ENCODE data around the gene DUSP28. TPM values are rescaled to one million over a fixed set of nuclear protein-coding genes. Genes with fewer than 3 reads are reported as not detected.
A peak's percentile ranks its signal among the peaks of the same experiment; 100 is the strongest.

DUSP28 gene
- total RNA-seq, 2 experiments from 2014 or later: 10.0 to 10.1 TPM

GRCh38 chr2:240567872-240568677 is 7.9 kb downstream of the DUSP28 start, which contains the start of gene RNPEPL1:
Gene RNPEPL1, plus strand, starts transcription at chr2:240568484. Its CDS starts 103 bp downstream, at chr2:240568587.
- Mint-ChIP-seq H3K4me1 (peaks cover 63% of the 10 kb centered on the region), H3K9me3 (ENCODE audit: low read depth) (no peaks in the 10 kb centered on the region), H3K27ac (peak within 1 kb of the TSS; percentile 87), H3K4me3 (peak within 1 kb of the TSS; percentile 91), H3K27me3 (no peaks in the 10 kb centered on the region), H3K36me3 (peaks cover 25% of the 10 kb centered on the region)
- ATAC-seq (peak; percentile 29), DNase-seq (peak; percentile 74)
- CTCF ChIA-PET: interaction anchor here (2.0 to 8.2 kb wide), 5 partner anchors 12 to 54 kb away, joined by 9 to 99 read pairs (median 37); partner anchors contain the start of gene CAPN10

DNA sequence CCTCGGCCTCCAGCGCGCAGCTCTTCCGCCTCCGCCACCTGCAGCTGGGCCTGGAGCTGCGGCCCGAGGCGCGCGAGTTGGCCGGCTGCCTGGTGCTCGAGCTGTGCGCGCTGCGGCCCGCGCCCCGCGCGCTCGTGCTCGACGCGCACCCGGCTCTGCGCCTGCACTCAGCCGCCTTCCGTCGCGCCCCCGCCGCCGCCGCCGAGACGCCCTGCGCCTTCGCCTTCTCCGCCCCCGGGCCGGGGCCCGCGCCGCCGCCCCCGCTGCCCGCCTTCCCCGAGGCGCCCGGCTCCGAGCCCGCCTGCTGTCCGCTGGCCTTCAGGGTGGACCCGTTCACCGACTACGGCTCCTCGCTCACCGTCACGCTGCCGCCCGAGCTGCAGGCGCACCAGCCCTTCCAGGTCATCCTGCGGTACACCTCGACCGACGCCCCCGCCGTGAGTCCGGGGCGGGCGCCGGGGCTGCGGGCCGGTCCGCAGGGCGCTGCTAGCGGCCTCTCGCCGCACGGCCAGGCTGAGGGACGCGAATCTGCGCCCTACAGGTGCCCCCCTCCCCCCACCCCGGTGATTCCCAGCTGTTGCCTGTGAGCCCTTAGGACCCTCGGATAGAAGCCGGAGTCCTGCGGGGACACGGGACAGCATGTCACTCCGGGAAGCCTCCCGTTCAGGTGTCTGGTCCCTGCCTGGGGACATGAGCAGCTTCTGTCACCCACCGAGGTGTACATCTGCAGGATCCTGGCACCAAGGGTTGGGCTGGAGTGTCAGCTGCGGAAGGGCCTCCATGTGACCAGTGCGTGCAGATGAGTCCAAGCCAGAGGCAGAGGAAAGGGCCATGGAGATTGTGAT is 8.7 kb downstream of the DUSP28 start:
- H3K36me3 Mint-ChIP-seq: peaks cover 17% of the 10 kb centered on the region
- DNase-seq: peak; percentile 58
- ATAC-seq: peak; percentile 3
- H3K27ac Mint-ChIP-seq: peak overlapping the region; percentile 84
- peak overlapping the region; percentile 90 for H3K4me3 Mint-ChIP-seq
- peaks cover 55% of the 10 kb centered on the region for H3K4me1 Mint-ChIP-seq
- no peaks in the 10 kb centered on the region for H3K9me3 Mint-ChIP-seq (ENCODE audit: low read depth)
- CTCF ChIA-PET: interaction anchor here (2.0 to 8.2 kb wide), 2 partner anchors 11 to 18 kb away, joined by 9 to 99 read pairs; partner anchors contain the start of gene CAPN10
- H3K27me3 Mint-ChIP-seq: no peaks in the 10 kb centered on the region

DNA sequence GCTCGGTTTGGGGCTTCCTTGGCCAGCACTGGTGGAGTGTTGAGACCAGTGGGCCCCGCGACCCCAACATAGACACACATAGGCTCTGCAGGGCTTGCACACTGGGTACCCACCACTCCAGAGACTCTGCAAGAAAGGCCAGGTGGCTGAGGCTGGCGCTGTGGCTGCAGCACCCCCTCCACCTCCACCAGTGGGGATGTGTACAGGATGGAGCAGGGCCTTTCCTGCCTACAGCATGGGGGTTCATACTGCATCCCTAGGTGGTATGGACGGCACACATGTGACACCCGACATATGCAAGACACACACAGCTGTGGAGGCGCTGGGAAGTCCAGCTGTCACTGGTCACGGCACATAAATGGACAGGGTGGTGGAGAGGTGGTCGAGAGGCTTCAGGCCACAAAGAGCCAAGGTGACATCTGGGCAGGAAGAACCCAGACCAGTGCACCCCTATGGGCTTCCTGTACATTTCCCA is 9.4 kb downstream of the DUSP28 start:
- CTCF ChIA-PET: interaction anchor here (2.0 to 8.2 kb wide), 2 partner anchors 10 to 17 kb away, joined by 9 to 99 read pairs; partner anchors contain the start of gene CAPN10
- no peak for DNase-seq
- Mint-ChIP-seq H3K4me3 (peak overlapping the region; percentile 90), H3K27ac (peak overlapping the region; percentile 72), H3K27me3 (no peaks in the 10 kb centered on the region), H3K36me3 (peaks cover 11% of the 10 kb centered on the region), H3K9me3 (ENCODE audit: low read depth) (no peaks in the 10 kb centered on the region), H3K4me1 (peaks cover 48% of the 10 kb centered on the region)
- ATAC-seq: no peak

GRCh38 chr2:240569998-240570530 is 9.9 kb downstream of the DUSP28 start:
- Mint-ChIP-seq H3K4me1 (peaks cover 43% of the 10 kb centered on the region), H3K27me3 (no peaks in the 10 kb centered on the region), H3K27ac (peak overlapping the region; percentile 72), H3K9me3 (ENCODE audit: low read depth) (no peaks in the 10 kb centered on the region), H3K36me3 (peaks cover 8% of the 10 kb centered on the region), H3K4me3 (peak overlapping the region; percentile 90)
- DNase-seq: no peak
- CTCF ChIA-PET: interaction anchor here (2.0 to 8.2 kb wide), 2 partner anchors 10 to 17 kb away, joined by 9 to 99 read pairs; partner anchors contain the start of gene CAPN10
- no peak for ATAC-seq

GRCh38 chr2:240570531-240571313 is 10.6 kb downstream of the DUSP28 start:
- no peak for DNase-seq
- ATAC-seq: no peak
- Mint-ChIP-seq H3K27ac (peak overlapping the region; percentile 7), H3K9me3 (ENCODE audit: low read depth) (no peaks in the 10 kb centered on the region), H3K4me1 (peaks cover 36% of the 10 kb centered on the region), H3K4me3 (peak overlapping the region; percentile 90), H3K36me3 (peaks cover 4% of the 10 kb centered on the region), H3K27me3 (no peaks in the 10 kb centered on the region)
- CTCF ChIA-PET: interaction anchor here (1.2 to 8.2 kb wide), 3 partner anchors 9 to 57 kb away, joined by 3 to 99 read pairs (median 4); no protein-coding TSS in a partner anchor

DNA sequence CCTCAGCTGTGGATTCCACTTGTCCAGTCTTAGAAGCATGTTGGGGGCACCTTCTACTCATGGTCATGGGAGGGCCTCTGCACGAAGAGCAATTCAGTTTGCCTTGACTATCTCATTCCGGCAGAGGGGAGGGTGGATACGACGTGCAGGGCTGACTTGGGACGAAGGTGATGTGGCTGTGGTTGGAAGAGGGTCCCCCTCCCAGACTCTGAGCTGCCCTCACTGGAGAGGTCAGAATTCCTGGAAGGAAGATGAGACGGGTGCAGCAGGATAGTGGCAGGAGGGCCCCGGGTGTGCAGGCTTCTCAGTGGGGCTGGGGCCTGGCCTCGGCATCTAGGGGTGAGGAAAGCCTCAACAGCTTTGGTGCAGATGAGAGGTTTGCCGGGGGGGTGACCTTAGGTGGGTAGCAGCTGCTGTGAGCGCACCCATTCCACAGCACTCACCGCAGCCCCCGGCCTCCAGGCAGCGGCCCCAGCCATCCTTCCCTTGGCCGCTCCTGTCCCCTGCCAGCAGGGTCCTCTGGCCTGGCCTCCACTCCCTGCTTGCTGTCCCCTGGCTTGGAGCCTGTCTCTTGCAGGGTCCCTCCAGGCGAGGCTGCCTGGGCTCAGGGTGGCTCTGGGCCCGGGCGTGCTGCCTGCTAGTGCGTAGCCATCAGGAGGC is 11.3 kb downstream of the DUSP28 start:
- CTCF ChIA-PET: interaction anchor here (1.2 to 1.7 kb wide), 3 partner anchors 11 to 57 kb away, joined by 3 to 4 read pairs (median 4); partner anchors contain the start of gene CAPN10
- Mint-ChIP-seq H3K36me3 (peaks cover 7% of the 10 kb centered on the region), H3K4me1 (peaks cover 32% of the 10 kb centered on the region), H3K27ac (no peak overlapping the region), H3K27me3 (no peaks in the 10 kb centered on the region), H3K9me3 (ENCODE audit: low read depth) (no peaks in the 10 kb centered on the region), H3K4me3 (no peak overlapping the region)
- DNase-seq (no peak), ATAC-seq (no peak)

DNA sequence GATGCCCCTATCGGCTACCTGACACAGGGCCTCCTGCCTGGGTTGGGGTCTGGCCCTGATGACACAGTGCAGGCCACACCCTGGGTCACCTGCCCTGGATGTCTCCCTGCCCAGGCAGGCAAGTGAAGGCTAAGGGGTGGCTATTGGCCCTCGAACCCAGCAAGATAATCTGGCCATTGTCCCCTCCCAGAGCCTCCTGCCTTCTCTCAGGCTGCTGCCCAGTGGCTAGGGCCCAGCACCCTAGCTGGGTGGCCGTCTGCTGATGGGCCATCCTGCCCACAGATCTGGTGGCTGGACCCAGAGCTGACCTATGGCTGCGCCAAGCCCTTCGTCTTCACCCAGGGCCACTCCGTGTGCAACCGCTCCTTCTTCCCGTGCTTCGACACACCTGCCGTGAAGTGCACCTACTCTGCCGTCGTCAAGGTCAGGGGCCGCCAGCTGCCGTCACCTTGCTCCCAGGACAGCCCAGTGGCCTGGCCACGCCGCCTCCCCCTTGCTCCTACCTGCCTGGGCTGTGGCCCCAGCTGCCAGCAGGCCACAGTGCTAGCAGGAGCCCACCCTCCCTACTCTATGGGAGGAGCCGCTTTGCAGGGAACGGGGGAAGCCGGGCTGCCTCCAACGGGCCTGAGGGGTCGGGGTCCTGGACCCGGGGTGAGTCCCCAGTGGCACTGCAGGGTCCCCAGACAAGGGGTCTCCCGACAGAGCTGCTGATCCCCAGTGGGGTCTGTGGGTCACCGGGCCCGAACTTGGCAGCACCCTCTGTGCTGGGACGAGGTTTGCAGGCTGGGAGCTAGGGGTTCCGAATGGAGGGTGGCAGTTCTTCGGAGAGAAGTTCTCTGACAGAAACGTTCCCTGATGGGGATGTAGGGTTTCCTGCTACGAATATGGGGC is 12.2 kb downstream of the DUSP28 start:
- H3K9me3 Mint-ChIP-seq (ENCODE audit: low read depth): no peaks in the 10 kb centered on the region
- CTCF ChIA-PET: interaction anchor here (1.6 to 1.7 kb wide), 2 partner anchors 12 to 14 kb away, joined by 4 read pairs; partner anchors contain the start of gene CAPN10
- ATAC-seq (no peak), DNase-seq (no peak)
- H3K27me3 Mint-ChIP-seq: no peaks in the 10 kb centered on the region
- H3K36me3 Mint-ChIP-seq: peaks cover 7% of the 10 kb centered on the region
- peaks cover 29% of the 10 kb centered on the region for H3K4me1 Mint-ChIP-seq
- H3K27ac Mint-ChIP-seq: no peak overlapping the region
- no peak overlapping the region for H3K4me3 Mint-ChIP-seq

GRCh38 chr2:240573071-240573515 is 12.9 kb downstream of the DUSP28 start:
- Mint-ChIP-seq H3K27ac (no peak overlapping the region), H3K4me3 (no peak overlapping the region), H3K36me3 (peaks cover 7% of the 10 kb centered on the region), H3K27me3 (no peaks in the 10 kb centered on the region), H3K9me3 (ENCODE audit: low read depth) (no peaks in the 10 kb centered on the region), H3K4me1 (peaks cover 28% of the 10 kb centered on the region)
- ATAC-seq: no peak
- CTCF ChIA-PET: interaction anchor here (1.7 kb wide), 1 partner anchor 13 kb away, joined by 4 read pairs; the partner anchor contains the start of gene CAPN10
- DNase-seq: no peak

DNA sequence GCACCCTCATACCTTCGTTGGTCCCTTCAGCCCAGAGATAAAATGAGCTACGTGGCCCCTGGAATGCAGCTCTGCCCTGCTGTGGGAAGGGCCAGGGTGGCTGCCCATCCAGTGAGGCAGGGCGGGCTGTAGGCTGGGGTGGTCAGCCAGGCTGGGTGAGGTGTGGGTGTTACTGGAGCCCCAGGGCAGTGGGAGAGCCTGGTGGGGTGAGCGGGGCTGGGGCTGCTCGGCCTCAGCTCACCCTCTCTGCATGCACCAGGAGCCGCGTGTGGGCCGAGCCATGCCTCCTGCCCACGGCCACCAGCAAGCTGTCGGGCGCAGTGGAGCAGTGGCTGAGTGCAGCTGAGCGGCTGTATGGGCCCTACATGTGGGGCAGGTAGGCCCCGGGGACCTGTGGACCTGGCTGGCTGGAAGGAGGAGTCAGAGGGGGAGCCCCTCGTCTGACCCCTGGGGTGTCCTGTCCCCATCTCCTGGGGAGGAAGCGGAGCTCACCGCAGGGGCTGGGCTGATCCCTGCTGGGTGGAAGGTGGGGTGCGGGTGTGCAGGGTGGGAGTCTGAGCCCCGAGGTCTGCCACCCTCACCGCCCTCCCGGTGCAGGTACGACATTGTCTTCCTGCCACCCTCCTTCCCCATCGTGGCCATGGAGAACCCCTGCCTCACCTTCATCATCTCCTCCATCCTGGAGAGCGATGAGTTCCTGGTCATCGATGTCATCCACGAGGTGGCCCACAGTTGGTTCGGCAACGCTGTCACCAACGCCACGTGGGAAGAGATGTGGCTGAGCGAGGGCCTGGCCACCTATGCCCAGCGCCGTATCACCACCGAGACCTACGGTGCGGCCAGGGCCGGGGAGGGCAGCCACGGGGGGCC is 13.6 kb downstream of the DUSP28 start:
- peaks cover 33% of the 10 kb centered on the region for H3K4me1 Mint-ChIP-seq
- peaks cover 9% of the 10 kb centered on the region for H3K36me3 Mint-ChIP-seq
- ATAC-seq (no peak), DNase-seq (no peak)
- no peaks in the 10 kb centered on the region for H3K27me3 Mint-ChIP-seq
- no peak overlapping the region for H3K4me3 Mint-ChIP-seq
- H3K27ac Mint-ChIP-seq: no peak overlapping the region
- H3K9me3 Mint-ChIP-seq (ENCODE audit: low read depth): no peaks in the 10 kb centered on the region
- CTCF ChIA-PET: no interaction called here

- Mint-ChIP-seq H3K27me3 (no peaks in the 10 kb centered on the region), H3K4me3 (no peak overlapping the region), H3K27ac (no peak overlapping the region), H3K4me1 (peaks cover 37% of the 10 kb centered on the region), H3K36me3 (peaks cover 9% of the 10 kb centered on the region), H3K9me3 (ENCODE audit: low read depth) (no peaks in the 10 kb centered on the region)
- CTCF ChIA-PET: no interaction called here
- no peak for DNase-seq
- no peak for ATAC-seq
Observed at GRCh38 chr2:240574386-240575100, 14.4 kb downstream of the DUSP28 start.
